ENCODE results near the gene ALPP. TPM values are rescaled to one million over a fixed set of nuclear protein-coding genes. Genes with fewer than 3 reads are reported as not detected.

Gene ALPP
- total RNA-seq, 1 experiment from 2014 or later: 8.6 TPM

DNA sequence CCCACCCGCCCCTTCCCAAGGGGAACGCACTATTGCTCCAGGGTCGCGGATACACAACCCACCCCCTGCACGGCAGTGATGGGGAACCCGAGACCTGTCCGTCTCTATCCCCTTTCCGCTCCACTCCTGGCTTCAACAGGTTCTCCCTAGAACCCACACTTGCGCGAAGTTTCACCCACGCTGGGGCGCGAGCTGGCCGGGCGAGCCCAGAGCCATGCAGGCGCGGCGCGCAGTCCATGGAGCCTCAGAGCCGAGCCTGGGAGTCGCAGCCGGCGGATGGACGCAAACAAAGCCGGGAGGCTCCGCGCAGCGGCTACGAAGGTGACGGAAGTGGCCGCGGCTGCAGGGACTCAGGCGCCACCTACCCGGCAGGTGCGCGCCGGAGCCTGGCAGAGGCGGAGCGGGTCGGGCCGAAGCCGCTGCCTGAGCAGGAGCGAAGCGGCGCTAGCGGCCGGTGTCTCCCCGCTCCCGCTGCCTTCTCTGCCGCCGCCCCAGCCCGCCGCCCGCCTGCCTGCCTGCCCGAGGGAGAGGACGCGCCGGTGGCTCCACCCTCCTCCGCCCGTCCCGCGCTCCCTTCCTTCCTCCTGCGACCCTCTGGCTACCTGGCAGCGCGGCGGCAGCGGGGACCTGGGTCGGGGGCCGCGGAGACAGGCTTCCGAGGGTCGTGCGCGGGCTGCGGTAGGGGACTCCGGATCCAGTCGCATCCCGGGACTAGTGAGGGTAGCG, 42.1 kb downstream of the ALPP start:
- H3K27ac ChIP-seq (ENCODE audit: low read length): no peak overlapping the region
- no peaks in the 10 kb centered on the region for H3K9me2 ChIP-seq (replicated peaks; ENCODE audit: low read length)
- peak; percentile 60 for ATAC-seq
- H3K27me3 ChIP-seq (ENCODE audit: low read length): peaks cover 24% of the 10 kb centered on the region
- H3K36me3 ChIP-seq (ENCODE audit: low read depth, low read length): no peaks in the 10 kb centered on the region
- H3K4me1 ChIP-seq (ENCODE audit: insufficient read depth, low read length): no peaks in the 10 kb centered on the region
- no peak for TF ChIP-seq EZH2phosphoT487 (IDR thresholded peaks at IDR 0.05; ENCODE audit: borderline replicate concordance, low read length)
- TF ChIP-seq, protein P1, sequence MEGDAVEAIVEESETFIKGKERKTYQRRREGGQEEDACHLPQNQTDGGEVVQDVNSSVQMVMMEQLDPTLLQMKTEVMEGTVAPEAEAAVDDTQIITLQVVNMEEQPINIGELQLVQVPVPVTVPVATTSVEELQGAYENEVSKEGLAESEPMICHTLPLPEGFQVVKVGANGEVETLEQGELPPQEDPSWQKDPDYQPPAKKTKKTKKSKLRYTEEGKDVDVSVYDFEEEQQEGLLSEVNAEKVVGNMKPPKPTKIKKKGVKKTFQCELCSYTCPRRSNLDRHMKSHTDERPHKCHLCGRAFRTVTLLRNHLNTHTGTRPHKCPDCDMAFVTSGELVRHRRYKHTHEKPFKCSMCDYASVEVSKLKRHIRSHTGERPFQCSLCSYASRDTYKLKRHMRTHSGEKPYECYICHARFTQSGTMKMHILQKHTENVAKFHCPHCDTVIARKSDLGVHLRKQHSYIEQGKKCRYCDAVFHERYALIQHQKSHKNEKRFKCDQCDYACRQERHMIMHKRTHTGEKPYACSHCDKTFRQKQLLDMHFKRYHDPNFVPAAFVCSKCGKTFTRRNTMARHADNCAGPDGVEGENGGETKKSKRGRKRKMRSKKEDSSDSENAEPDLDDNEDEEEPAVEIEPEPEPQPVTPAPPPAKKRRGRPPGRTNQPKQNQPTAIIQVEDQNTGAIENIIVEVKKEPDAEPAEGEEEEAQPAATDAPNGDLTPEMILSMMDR (conservative IDR thresholded peaks at IDR 0.05; ENCODE audit: low read depth, low read length): 0 out of 2 replicates have a peak, but pooled peaks have one; percentile 13
- intact Hi-C loops (cut with micrococcal nuclease): no loop called here
- no peak overlapping the region for H3K9ac ChIP-seq (ENCODE audit: low read length)
- BruUV-seq (replicated peaks): no TSS peak
- peak; percentile 54 for DNase-seq
- H3K4me3 ChIP-seq (ENCODE audit: low read length): peak overlapping the region; percentile 67
- ChIA-PET POLR2A (ENCODE audit: unreplicated experiment) (no interaction called here), CTCF (no interaction called here)
- H3K4me2 ChIP-seq (ENCODE audit: low read length): peak overlapping the region; percentile 91
- H3K9me3 ChIP-seq (ENCODE audit: low read length): peaks cover 5% of the 10 kb centered on the region; the same call in 1 of the 2 replicates
- H2AFZ ChIP-seq (ENCODE audit: low read length): peak overlapping the region; percentile 85
- H4K20me1 ChIP-seq (ENCODE audit: low read length): no peaks in the 10 kb centered on the region
- H3K79me2 ChIP-seq (ENCODE audit: low read length): no peaks in the 10 kb centered on the region
- no peaks in the 10 kb centered on the region for H3F3A ChIP-seq (ENCODE audit: low read length, unreplicated experiment)

DNA sequence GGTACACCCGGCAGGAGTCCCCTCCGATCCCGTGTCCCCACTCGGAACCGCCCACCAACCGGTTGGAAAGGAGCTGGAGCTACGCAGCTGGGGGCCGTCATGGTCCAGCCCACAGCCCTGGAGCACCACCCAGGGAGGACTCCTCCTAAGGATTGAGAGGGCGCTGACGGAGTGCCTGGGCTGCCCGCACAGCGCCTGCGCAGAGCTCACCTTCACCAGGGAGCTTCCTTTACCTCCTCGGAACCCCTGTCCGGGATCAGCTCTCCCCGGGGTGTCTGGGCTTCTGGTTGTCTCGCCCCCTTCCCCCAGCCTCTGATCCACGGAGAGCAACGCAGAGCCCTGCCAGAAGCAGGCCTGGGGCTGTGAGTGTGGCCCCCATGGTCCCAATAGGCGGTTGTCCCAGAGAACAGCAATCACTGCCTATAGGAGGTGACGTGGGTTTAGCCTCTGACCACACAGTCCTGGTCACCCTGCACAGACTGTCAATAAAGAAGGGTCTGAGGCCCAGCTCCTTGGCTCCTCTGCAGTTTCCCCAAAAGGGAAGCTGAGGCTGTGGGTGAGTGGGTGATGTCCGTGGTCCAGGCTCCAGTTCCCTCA, 42.7 kb downstream of the ALPP start:
- H3K4me3 ChIP-seq (ENCODE audit: low read length): peak overlapping the region; percentile 67; the same call in 1 of the 2 replicates
- H3K9ac ChIP-seq (ENCODE audit: low read length): no peak overlapping the region
- DNase-seq: no peak

More for the DNA sequence above, 42.7 kb downstream of the ALPP start:
- Histone ChIP-seq H3F3A (ENCODE audit: low read length, unreplicated experiment) (no peaks in the 10 kb centered on the region), H3K27ac (ENCODE audit: low read length) (no peak overlapping the region), H4K20me1 (ENCODE audit: low read length) (no peaks in the 10 kb centered on the region), H3K9me3 (ENCODE audit: low read length) (peaks cover 5% of the 10 kb centered on the region; the same call in 1 of the 2 replicates), H3K4me2 (ENCODE audit: low read length) (peak overlapping the region; percentile 91), H3K36me3 (ENCODE audit: low read depth, low read length) (no peaks in the 10 kb centered on the region), H3K27me3 (ENCODE audit: low read length) (peaks cover 24% of the 10 kb centered on the region), H2AFZ (ENCODE audit: low read length) (no peak overlapping the region), H3K4me1 (ENCODE audit: insufficient read depth, low read length) (no peaks in the 10 kb centered on the region), H3K79me2 (ENCODE audit: low read length) (no peaks in the 10 kb centered on the region), H3K9me2 (replicated peaks; ENCODE audit: low read length) (no peaks in the 10 kb centered on the region)
- no peak for ATAC-seq
- CTCF ChIA-PET: no interaction called here
- BruUV-seq (replicated peaks): no TSS peak
- POLR2A ChIA-PET (ENCODE audit: unreplicated experiment): no interaction called here
- intact Hi-C loops (cut with micrococcal nuclease): no loop called here
- TF ChIP-seq EZH2phosphoT487 (IDR thresholded peaks at IDR 0.05; ENCODE audit: borderline replicate concordance, low read length) (no peak), EZH2 (IDR thresholded peaks at IDR 0.05; ENCODE audit: low read length, unreplicated experiment) (no peak)
- TF ChIP-seq, protein P1 (conservative IDR thresholded peaks at IDR 0.05; ENCODE audit: low read depth, low read length): no peak

All from PC-3 (cell line).